IPS-18a (cell line): ENCODE measurements around the gene MGAT4C.

Experiments
- H3K27ac ChIP-seq: one replicate; pipeline ENCODE4 v1.5.1; 2013; ENCODE audit warnings: low read length
- H3K27me3 ChIP-seq: one replicate; pipeline ENCODE4 v1.6.1; 2013; ENCODE audit warnings: mild to moderate bottlenecking, low read length; ENCODE audit not compliant: control insufficient read depth, insufficient read depth
- H3K36me3 ChIP-seq: one replicate; pipeline ENCODE4 v1.6.1; 2013; ENCODE audit warnings: low read depth, low read length; ENCODE audit not compliant: control insufficient read depth
- H3K4me1 ChIP-seq: one replicate; pipeline ENCODE4 v1.6.1; 2013; ENCODE audit warnings: low read depth, low read length; ENCODE audit not compliant: control insufficient read depth
- H3K4me3 ChIP-seq: one replicate; pipeline ENCODE4 v1.5.1; 2013; ENCODE audit warnings: low read length
- H3K9ac ChIP-seq: one replicate; pipeline ENCODE4 v1.6.1; 2013; ENCODE audit warnings: mild to moderate bottlenecking, low read length, moderate library complexity
- H3K9me3 ChIP-seq: one replicate; pipeline ENCODE4 v1.6.1; 2013; ENCODE audit warnings: low read depth, low read length; ENCODE audit not compliant: control insufficient read depth

MGAT4C gene

DNA sequence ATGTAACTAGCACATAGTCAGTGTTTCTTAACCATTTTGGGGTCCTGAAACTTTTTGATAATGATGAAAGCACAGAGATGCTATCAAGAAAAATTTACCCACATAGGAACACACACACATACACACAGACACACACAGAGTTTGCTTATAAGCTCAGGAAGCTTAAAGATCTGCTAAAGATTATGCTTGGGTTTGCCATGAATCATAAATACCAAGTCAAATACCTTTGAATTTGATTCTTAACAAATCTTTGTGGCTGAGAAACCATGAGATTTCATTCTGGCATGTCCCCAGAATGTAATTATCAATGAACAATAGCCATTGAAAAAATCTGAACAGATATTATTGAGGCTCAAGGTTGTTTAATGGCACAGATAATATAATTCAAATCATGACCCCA lies 292.9 kb downstream of the MGAT4C start:
- Histone ChIP-seq H3K27me3 (no peaks in the 10 kb centered on the region), H3K4me3 (no peak overlapping the region), H3K4me1 (no peaks in the 10 kb centered on the region), H3K36me3 (no peaks in the 10 kb centered on the region), H3K9ac (no peak overlapping the region), H3K9me3 (no peaks in the 10 kb centered on the region), H3K27ac (no peak overlapping the region)

DNA sequence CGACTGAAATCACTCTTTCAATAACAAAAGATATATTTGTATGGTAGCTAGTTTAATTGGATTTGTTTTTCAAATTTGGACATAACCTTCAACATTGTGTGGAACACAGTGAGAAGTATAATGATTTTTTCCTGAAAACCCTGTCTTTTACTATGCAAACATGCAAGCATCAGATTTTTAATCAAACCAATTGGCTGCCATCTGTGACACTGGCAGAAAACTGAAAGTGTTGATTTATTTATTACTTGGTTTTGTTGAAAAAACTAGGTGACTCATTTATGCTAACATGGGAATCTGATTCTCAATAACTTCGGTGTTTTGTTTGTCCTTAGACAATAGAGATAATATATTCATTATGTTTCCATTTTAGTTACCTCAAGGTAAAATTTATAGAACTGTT lies 300.1 kb downstream of the MGAT4C start:
- H3K36me3 ChIP-seq: no peaks in the 10 kb centered on the region
- no peak overlapping the region for H3K4me3 ChIP-seq
- H3K9ac ChIP-seq: no peak overlapping the region
- no peaks in the 10 kb centered on the region for H3K9me3 ChIP-seq
- no peak overlapping the region for H3K27ac ChIP-seq
- H3K4me1 ChIP-seq: peaks cover 23% of the 10 kb centered on the region
- H3K27me3 ChIP-seq: no peaks in the 10 kb centered on the region

DNA sequence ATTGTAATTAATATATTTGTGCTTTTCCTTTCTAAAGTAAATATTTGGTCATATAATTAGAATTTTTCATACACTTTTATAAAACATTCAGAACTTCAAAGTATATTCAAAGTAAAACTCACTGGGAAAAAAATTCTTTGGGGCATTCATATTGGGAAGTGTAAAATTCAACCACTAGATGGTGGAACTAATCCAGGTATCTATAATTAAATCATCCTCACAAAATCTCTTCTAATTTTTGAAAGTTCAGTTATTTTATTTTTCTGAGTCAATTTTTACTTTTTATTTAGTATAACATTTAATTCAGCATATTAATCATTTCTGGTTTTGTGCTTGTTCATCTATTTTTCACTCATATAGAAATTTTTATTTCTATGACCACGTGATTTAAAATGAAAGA lies 301.1 kb downstream of the MGAT4C start:
- no peaks in the 10 kb centered on the region for H3K9me3 ChIP-seq

DNA sequence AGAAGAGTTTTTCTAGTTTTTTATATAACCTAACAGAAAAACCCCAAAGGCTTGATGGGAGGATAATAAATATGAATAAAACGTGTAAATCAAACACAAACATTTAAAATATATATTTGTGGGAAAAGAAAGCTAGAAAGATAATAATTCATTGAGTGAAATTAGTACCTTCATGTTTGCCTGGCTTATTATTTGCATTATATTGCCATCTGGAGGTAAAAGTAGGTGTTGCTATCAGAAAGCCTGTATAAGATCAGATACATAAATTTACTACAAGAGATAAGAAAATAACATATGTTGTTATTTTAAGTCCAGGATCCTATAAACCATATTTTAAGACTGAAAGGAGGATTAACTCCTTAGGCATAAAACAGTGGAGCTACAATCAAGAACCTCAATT lies 304.4 kb downstream of the MGAT4C start:
- Histone ChIP-seq H3K9me3 (peaks cover under 1% of the 10 kb centered on the region), H3K36me3 (no peaks in the 10 kb centered on the region), H3K4me1 (peaks cover 52% of the 10 kb centered on the region), H3K4me3 (no peak overlapping the region), H3K27me3 (no peaks in the 10 kb centered on the region), H3K9ac (no peak overlapping the region), H3K27ac (no peak overlapping the region)

More for the DNA sequence above, 301.1 kb downstream of the MGAT4C start:
- no peak overlapping the region for H3K9ac ChIP-seq
- no peak overlapping the region for H3K27ac ChIP-seq
- H3K27me3 ChIP-seq: no peaks in the 10 kb centered on the region
- H3K36me3 ChIP-seq: no peaks in the 10 kb centered on the region
- no peak overlapping the region for H3K4me3 ChIP-seq
- H3K4me1 ChIP-seq: peaks cover 33% of the 10 kb centered on the region

DNA sequence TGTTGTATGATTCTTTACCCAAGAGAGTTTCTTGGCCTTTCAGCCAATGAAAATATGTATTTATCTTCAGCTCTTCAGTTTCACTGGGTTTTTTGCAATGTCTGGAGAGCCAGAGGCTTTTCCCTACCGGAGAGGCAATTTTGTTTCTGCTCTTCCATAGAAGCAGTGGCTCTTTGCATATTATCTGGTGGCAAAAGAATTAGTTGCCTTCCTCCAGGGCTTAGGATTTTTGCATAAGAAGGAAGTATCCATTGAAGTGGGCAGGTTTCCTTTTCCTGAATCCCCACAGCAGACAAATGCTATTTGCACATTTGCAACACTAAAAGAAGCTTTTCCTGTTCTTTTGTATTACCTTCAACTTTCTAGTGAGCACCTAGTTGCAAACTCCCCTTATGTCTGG lies 306.9 kb downstream of the MGAT4C start:
- H3K4me3 ChIP-seq: peak overlapping the region; percentile 32
- H3K36me3 ChIP-seq: no peaks in the 10 kb centered on the region
- H3K9ac ChIP-seq: peak overlapping the region; percentile 16
- peaks cover 6% of the 10 kb centered on the region for H3K9me3 ChIP-seq
- H3K27me3 ChIP-seq: no peaks in the 10 kb centered on the region
- H3K27ac ChIP-seq: peak overlapping the region; percentile 60
- H3K4me1 ChIP-seq: peaks cover 51% of the 10 kb centered on the region

DNA sequence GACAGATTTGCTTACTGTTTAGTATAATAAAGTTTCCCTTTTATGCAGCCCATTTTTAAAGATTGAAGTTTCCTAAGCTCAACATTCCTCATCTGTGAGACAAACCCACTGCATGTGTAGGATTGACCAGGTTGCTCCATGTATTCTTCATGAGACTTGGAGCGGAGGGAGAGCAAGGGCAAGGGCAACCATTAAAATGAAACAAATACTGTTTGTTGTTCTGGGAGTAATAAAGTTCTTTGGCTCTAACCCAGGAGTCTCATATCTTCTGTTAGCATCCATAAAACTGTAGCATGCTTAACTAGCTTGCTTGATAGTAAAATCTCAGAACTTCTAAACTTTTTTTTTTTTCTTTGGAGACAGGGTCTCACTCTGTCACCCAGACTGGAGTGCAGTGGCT lies 307.9 kb downstream of the MGAT4C start:
- H3K27ac ChIP-seq: peak overlapping the region; percentile 60
- no peak overlapping the region for H3K9ac ChIP-seq
- H3K4me3 ChIP-seq: no peak overlapping the region
- H3K9me3 ChIP-seq: peaks cover 6% of the 10 kb centered on the region
- peaks cover 45% of the 10 kb centered on the region for H3K4me1 ChIP-seq
- no peaks in the 10 kb centered on the region for H3K36me3 ChIP-seq
- no peaks in the 10 kb centered on the region for H3K27me3 ChIP-seq

DNA sequence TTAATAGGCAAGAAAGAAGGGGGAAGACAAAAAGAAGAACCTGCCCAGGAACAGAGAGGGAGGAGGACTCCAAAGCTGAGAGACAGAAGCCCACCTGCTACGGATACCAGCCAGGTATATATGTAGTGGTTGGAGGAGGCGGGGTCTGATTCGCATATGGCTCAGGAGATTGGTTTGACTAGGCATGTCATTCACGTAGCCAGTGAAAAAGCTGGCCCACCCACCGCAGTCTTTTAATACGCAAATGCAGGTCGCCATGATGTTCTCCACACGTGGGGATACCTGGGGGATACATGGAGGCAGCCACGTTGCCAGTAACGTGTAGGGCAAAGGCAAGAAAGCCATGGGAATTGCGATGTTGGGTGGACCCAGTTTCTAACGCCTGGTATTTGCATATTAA lies 308.9 kb downstream of the MGAT4C start:
- Histone ChIP-seq H3K4me1 (peaks cover 40% of the 10 kb centered on the region), H3K9me3 (peaks cover 6% of the 10 kb centered on the region), H3K4me3 (no peak overlapping the region), H3K9ac (no peak overlapping the region), H3K27ac (no peak overlapping the region), H3K27me3 (no peaks in the 10 kb centered on the region), H3K36me3 (no peaks in the 10 kb centered on the region)

DNA sequence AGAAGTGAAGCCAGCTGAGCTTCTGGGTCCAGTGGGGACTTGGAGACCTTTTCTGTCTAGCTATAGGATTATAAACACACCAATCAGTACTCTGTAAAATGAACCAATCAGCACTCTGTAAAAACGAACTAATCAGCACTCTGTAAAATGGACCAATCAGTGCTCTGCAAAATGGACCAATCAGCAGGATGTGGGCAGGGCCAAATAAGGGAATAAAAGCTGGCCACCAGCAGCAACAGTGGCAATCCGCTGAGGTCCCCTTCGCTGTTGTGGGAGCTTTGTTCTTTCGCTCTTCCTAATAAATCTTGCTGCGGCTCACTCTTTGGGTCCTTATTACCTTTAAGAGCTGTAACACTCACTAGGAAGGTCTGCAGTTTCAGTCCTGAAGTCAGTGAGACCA lies 309.8 kb downstream of the MGAT4C start:
- H3K36me3 ChIP-seq: no peaks in the 10 kb centered on the region
- peaks cover 6% of the 10 kb centered on the region for H3K9me3 ChIP-seq
- H3K27me3 ChIP-seq: no peaks in the 10 kb centered on the region
- H3K27ac ChIP-seq: peak overlapping the region; percentile 57
- no peak overlapping the region for H3K9ac ChIP-seq
- peaks cover 32% of the 10 kb centered on the region for H3K4me1 ChIP-seq
- H3K4me3 ChIP-seq: no peak overlapping the region

DNA sequence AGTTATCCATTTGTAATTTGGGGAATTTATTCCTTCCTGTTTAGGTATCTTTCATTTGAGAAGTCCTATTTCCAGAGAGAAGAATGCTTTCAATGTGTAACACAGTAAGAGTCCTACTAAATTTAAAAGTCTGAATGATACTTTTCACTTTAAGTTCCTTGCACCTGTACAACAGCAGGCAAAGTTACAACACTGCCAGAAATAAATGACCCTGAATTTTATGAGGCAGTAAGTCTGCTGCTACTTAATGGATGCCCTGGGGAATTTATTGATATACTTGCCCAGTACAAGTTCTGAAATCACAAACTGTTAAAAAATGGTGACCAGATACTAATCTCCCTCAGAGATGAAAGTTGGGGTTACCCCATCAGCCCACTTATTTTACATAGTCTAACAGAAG lies 329.0 kb downstream of the MGAT4C start:
- Histone ChIP-seq H3K27me3 (no peaks in the 10 kb centered on the region), H3K27ac (no peak overlapping the region), H3K4me3 (no peak overlapping the region), H3K9ac (no peak overlapping the region), H3K9me3 (no peaks in the 10 kb centered on the region), H3K4me1 (peaks cover 8% of the 10 kb centered on the region), H3K36me3 (no peaks in the 10 kb centered on the region)

DNA sequence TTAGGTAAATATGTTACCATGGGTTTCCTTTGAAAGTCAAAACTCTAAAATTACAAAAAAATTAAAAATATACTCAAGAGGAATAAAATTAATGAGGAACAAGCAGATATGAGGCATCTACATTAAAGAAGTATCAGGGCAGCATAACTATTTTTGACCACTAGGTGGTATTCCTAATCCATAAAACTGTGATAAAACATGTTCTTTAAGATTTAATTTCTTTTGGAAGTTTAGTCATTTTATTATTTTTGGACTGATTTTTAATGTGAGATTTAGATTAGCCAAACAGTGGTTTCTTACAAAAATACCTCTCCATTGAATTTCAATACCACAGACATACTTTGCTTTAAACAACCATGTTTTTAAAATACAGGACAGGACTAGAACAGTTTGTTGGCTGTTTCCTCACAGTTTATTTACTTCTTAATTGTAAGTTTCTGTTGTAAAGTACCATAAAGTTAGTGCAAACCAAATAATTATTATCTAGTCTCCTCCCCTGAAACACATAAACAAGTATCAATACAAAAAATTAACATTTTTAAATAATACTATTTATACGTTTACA lies 332.3 kb downstream of the MGAT4C start:
- H3K9ac ChIP-seq: no peak overlapping the region
- no peaks in the 10 kb centered on the region for H3K36me3 ChIP-seq
- no peak overlapping the region for H3K4me3 ChIP-seq
- no peaks in the 10 kb centered on the region for H3K9me3 ChIP-seq
- no peaks in the 10 kb centered on the region for H3K27me3 ChIP-seq
- H3K27ac ChIP-seq: no peak overlapping the region
- H3K4me1 ChIP-seq: peaks cover 8% of the 10 kb centered on the region

DNA sequence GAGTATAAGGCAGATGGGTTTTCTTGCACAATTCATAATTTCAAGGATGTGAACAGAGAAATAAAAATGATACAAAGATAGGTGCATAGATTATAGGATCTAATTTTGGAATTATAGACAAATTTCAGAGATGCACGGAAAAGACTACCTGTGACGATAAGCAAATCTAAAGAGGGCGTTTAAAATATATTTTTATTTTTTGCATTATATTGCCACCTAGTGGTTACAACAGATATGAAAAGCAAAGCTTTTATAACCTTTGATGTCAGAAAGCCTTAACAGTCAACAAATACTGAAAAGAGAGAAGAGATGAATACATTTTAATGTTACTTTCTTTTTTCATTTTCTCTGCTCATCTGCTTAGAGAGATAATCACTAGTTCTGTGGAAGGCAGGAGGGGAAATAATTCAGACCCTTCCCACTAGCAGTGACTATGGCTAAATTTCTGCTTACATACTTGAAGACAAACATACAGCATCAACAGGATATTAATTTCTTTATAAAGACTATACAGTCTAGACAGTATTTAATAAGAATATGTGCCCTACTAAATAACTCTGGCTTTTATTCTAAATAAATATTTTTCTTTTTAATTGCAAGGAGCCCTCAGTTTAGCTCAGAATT lies 335.8 kb downstream of the MGAT4C start:
- H3K4me1 ChIP-seq: peaks cover 8% of the 10 kb centered on the region
- H3K27me3 ChIP-seq: no peaks in the 10 kb centered on the region
- H3K4me3 ChIP-seq: no peak overlapping the region
- no peaks in the 10 kb centered on the region for H3K9me3 ChIP-seq
- no peak overlapping the region for H3K9ac ChIP-seq
- no peak overlapping the region for H3K27ac ChIP-seq
- no peaks in the 10 kb centered on the region for H3K36me3 ChIP-seq
